NCI-H1092 (cell line): ENCODE measurements around the gene DCAF12L2.
"Not testable (repeated sequence)": the region's sequence is repeated elsewhere in the genome, so short reads cannot be mapped to it uniquely, and the experiment has no call there.

Source experiments
- DNase-seq: peaks from one replicate; lab custom pipeline; 2025; lab: John Stamatoyannopoulos, UW

Gene DCAF12L2

DNA sequence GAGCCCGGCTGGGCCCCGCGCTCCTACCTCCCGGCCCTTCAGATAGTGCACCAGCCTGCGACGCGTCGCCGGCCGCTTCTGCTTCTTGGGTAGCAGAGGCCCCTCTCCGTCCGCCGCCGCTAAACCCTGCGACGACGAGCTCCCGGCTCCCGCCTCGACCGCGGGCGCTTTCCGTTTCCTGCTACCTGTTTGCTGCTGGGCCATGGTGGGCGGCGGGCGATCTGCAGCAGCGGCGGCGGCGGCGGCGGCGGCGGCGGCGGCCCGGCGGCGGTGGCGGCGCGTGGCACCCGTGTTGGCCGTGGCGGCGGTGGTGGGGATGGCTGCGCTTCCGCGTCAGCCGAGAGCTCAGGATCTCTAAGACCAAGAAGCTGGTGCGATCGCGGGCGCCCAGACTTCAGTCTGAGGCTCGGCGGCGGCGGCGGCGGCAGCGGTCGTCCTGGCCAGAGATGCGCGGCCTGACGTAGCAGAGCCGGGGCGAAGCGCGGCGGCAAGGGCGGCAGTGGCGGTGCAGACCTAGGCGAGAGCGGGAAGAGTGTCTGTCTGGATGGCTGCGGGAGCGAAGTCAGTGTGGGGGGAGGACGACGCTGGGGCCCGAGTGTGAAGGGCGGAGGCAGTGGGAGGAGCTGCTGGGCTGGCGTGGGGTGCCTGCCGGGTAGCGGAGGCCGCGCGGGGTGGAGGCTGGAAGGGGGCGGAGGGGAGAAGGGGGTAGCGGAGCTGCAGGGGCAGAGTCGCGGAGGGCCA, at the start of gene DCAF12L2:
DCAF12L2 (minus strand) TSS at position 569 of the 741 bp plus-strand sequence; CDS start at position 204, 365 bp downstream.
- DNase-seq = peak; percentile 1

DNA sequence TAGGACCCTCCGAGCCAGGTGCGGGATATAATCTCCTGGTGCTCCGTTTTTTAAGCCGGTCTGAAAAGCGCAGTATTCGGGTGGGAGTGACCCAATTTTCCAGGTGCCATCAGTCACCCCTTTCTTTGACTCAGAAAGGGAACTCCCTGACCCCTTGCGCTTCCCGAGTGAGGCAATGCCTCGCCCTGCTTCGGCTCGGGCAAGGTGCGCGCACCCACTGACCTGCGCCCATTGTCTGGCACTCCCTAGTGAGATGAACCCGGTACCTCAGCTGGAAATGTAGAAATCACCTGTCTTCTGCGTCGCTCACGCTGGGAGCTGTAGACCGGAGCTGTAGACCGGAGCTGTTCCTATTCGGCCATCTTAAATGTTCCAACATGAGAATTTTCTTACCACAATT, 24.8 kb upstream of the DCAF12L2 start:
- not testable (repeated sequence) for DNase-seq

DNA sequence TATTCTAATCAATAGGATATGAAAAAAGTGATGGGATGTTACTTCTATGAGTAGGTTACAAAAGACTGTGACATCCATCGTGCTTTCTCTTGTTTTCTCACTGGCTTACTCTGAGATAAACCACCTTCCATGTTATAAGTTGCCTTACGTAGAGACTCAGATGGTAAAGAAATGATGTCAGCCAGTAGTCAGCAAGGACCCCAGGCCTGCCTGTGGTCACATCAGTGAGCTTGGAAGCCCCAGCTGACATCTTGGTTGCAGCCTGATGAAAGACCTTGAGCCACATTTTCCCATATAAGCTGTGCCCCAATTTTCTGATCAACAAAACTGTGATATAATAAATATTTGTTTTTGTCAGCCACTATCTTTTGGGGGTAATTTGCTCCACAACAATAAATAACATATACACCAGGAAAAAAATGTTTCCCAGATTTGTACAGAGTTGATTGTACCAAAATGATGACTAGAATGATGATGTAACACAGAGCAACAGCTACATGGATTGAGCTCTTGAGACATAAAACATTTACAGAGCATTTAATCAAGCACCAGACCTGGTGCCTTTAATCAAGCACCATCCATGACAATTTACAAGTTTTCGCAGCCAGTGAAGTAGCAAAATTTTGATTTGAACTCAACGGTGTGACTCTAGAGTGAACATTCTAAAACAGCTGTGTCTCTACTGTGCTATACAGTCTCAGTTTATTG, 11.2 kb upstream of the DCAF12L2 start:
- no peak for DNase-seq

DNA sequence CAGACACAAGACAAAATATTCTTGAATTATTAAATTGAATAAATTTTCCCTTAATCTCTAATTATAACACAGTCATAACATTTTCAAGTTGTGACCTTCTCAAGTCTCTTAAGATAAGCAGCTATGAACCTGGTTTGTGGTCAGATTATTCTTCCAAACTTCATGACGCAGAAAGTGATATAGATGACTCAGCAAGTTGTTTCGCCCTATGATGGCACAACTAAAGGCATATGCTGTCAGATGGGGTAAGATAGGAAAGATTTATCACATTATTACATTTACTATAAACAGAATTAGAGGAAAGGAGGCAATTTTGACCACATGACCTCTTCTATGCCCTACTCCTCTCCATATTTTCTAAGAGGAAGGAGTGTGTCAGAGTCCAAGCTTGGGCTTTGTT, 4.6 kb upstream of the DCAF12L2 start:
- DNase-seq = no peak

DNA sequence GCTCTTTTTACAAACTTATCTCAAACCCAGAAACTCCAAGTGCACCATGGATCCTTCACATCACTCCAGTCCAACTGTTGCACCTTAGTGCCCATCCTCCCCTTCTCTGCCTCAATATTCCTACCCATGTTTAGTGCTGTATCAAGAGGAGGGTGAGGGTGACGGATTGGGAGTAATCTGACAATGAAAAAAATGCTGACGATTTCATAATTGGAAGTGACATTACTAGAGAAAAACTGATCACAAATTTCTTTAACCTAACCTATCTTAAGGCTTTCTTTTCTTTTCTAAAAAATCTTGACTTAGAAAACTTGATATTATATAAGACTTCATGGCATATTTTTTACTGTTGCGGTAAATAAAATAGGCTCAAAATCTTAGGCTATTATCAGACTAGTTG, 1.5 kb upstream of the DCAF12L2 start:
- no peak for DNase-seq

DNA sequence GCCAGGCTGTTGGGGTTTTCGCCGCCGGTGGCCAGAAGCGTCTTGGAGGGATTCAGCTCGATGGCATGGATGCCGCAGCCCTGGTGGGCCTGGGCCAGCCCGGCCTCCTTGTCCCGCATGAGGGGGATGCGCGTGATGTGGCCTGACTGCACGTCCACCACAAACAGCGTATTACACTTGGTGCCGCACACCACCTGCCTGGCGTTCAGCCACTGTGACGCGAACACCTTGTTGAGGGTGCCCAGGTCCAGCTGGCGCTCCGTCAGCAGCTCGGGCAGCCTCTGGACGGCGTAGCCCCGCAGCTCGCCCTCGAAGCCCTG, 728 bp downstream of the DCAF12L2 start:
- DNase-seq = no peak

DNA sequence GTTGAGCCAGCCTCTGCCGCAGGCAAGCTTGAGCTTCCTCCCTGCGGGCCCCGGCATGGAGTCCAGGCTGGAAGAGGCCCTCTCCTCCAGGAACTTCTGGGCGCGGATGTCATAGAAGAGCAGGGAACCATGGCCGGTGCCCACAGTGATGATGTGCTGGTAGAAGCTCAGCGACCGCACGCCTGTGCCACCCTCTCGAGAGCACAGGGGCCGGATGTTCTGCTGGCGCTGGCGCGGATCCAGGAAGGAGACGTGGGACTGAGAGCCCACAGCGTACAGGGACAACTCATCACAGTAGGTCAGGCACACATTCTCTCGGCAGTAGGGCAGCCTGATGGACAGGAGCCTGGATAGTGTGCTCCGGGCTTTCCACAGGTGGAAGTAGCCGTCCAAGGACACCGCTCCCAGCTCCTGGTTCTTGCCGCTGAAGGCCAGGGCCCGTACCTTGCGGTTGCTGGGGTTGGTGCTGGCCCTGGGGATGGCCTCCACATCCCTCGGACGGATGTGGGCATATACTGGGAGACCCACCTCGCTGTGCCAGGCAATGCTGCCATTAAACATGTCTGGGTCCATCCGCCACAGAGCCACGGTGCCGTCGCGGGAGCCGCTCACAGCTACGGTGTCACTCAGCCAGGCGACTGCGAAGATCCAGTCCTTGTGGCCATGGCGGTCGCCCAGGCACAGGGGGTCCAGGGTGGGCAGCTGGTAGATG, 1.2 kb downstream of the DCAF12L2 start:
- no peak for DNase-seq

- DNase-seq = no peak
Measured at GRCh38 chrX:126164226-126164625, 1.9 kb downstream of the DCAF12L2 start.

GRCh38 chrX:126141014-126141413, 25.1 kb downstream of the DCAF12L2 start:
- DNase-seq = no peak

GRCh38 chrX:126137899-126138298, 28.2 kb downstream of the DCAF12L2 start:
- no peak for DNase-seq

- DNase-seq = no peak
Measured at GRCh38 chrX:126124721-126125120, 41.4 kb downstream of the DCAF12L2 start.
